ENCODE measurements around the gene CHAT. TPM values are rescaled to one million over a fixed set of nuclear protein-coding genes. Genes with fewer than 3 reads are reported as not detected.

Gene CHAT
- total RNA-seq, 3 donors from 2014 or later (not counting 1 experiment from before 2014, with no cell fraction given), result not detected

DNA sequence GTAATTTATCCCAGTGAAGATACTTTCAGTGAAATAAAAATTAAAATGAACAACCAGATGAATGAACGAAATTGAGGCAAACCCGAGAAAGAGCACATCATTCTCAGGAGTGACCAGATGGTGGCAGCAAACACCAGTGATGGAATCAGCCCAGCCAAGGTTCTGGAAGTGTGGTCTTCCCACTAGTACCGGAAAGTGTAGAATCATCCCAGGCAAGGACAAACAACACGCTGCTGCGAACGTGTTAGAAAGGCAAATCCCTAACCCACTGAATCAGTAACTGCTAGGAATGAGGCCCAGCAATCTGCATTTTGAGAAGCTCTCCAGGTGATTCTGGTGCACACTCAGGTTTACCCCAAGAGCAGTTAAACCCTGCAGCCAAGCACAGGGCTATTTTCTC is 19.2 kb upstream of the CHAT start:
- H3K36me3 Mint-ChIP-seq, result no peaks in the 10 kb centered on the region
- H3K9me3 Mint-ChIP-seq, result no peaks in the 10 kb centered on the region
- 3% methylated on average over 6 of the region's 6 CpGs for WGBS (ENCODE audit: insufficient coverage)
- intact Hi-C loops (cut with micrococcal nuclease), result loop anchor here (5.0 kb wide), 2 partner anchors 628 to 683 kb away; no protein-coding TSS in a partner anchor
- peaks cover 5 to 6% of the 10 kb centered on the region in 2 donors for H3K4me1 Mint-ChIP-seq
- no peaks in the 10 kb centered on the region for H3K36me3 ChIP-seq (ENCODE audit: control insufficient read depth, insufficient read depth, low read length)
- no peak overlapping the region for H3K27ac ChIP-seq (ENCODE audit: low read length)
- no peak overlapping the region for H3K27ac Mint-ChIP-seq
- H3K27me3 Mint-ChIP-seq (ENCODE audit: low read depth in 2 of 2), result peaks cover 28 to 37% of the 10 kb centered on the region in 2 donors
- ATAC-seq, result peak in 1 of 3 donors; percentile 54
- no peaks in the 10 kb centered on the region for H3K9me3 ChIP-seq (ENCODE audit: control insufficient read depth, insufficient read depth, low read length)
- peaks cover 3% of the 10 kb centered on the region for H3K27me3 ChIP-seq (ENCODE audit: control insufficient read depth, insufficient read depth, low read length)
- no peaks in the 10 kb centered on the region for H3K4me1 ChIP-seq (ENCODE audit: control insufficient read depth, insufficient read depth, low read length)
- DNase-seq, result peak in 1 of 2 donors; percentile 53
- H3K4me3 ChIP-seq (ENCODE audit: low read length), result no peak overlapping the region
- H3K4me3 Mint-ChIP-seq, result no peak overlapping the region
- TF ChIP-seq, protein P1, sequence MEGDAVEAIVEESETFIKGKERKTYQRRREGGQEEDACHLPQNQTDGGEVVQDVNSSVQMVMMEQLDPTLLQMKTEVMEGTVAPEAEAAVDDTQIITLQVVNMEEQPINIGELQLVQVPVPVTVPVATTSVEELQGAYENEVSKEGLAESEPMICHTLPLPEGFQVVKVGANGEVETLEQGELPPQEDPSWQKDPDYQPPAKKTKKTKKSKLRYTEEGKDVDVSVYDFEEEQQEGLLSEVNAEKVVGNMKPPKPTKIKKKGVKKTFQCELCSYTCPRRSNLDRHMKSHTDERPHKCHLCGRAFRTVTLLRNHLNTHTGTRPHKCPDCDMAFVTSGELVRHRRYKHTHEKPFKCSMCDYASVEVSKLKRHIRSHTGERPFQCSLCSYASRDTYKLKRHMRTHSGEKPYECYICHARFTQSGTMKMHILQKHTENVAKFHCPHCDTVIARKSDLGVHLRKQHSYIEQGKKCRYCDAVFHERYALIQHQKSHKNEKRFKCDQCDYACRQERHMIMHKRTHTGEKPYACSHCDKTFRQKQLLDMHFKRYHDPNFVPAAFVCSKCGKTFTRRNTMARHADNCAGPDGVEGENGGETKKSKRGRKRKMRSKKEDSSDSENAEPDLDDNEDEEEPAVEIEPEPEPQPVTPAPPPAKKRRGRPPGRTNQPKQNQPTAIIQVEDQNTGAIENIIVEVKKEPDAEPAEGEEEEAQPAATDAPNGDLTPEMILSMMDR (IDR thresholded peaks at IDR 0.05), result peak; percentile 67

DNA sequence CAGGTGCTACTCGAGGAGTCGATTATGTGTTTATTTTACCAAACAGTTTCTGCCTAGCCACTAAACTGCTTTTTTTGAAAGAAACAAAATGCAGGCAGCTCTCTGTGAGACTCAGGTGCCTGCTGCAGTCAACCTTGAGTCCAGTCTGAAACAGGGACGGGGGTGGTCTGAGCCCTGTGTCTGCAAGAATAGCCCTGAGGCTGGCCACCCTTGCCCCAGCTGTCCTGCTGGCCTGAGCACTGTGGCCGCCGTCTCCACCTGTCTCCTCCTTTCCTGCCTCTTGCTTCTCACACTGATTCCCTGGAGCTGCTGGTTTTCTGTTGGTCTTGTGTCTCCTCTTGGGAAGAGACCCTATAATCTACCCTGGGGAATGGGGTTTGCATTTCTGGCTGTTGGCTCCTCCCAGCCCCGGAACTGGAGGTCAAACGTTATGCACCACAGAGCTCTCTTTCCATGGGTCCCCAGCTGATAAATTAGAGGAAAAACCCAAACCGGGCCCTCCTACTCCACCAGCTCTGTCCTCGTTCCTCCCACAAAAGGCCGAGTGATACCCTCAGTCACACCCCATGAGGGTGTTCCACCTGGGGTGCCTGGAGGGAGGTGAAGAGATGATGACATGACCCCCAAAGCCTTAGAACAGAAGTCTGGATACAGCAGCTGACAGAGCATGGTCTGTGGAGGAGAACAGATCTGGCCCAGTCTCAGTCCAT is 18.7 kb upstream of the CHAT start:
- TF ChIP-seq, protein P1 (IDR thresholded peaks at IDR 0.05), result no peak
- 69% methylated on average over 10 of the region's 10 CpGs for WGBS (ENCODE audit: insufficient coverage)
- intact Hi-C loops (cut with micrococcal nuclease), result no loop called here

DNA sequence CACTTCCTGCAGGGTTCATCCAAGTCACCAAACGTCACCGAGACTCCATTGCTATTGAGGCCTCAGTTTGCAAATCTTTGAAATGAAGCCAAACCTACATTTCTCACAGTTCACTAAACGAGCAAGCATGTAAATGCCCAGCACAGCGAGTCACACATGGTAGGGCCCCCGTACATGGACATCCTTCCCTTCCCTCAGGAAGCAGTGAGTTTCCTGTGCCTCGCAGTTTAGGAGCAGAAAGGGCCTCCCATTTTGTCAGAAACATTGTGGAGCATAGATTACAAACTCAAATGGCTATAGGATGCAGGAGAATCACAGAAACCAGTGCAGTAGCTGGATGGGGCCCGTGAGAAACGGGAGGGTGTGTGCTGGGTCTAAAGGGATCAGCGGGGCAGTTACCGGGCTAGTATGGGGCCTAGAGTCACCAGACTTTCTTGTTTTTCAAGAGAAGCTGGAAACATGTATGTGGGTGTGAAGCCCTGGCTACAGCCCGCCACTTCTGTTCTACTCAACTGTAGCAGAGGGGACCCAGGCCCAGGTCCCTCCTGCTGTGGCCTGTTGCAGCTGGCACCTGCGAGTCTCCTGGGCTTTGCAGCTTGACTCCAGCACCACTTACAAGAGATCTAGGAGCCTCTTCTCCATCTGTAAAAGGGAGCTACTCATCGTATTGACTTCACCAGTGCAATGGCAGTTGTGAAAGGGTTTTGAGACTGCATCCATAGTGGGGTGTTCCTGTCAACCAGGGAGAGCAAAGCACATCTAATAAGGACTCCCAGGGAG is 17.9 kb upstream of the CHAT start:
- Mint-ChIP-seq H3K27ac (no peak overlapping the region), H3K36me3 (no peaks in the 10 kb centered on the region), H3K4me3 (no peak overlapping the region), H3K27me3 (ENCODE audit: low read depth in 2 of 2) (peaks cover 31 to 37% of the 10 kb centered on the region in 2 donors), H3K4me1 (peaks cover 5 to 6% of the 10 kb centered on the region in 2 donors), H3K9me3 (no peaks in the 10 kb centered on the region)
- no peaks in the 10 kb centered on the region for H3K9me3 ChIP-seq (ENCODE audit: control insufficient read depth, insufficient read depth, low read length)
- H3K4me1 ChIP-seq (ENCODE audit: control insufficient read depth, insufficient read depth, low read length), result no peaks in the 10 kb centered on the region
- DNase-seq, result no peak
- H3K27ac ChIP-seq (ENCODE audit: low read length), result no peak overlapping the region
- WGBS (ENCODE audit: insufficient coverage), result 58% methylated on average over 13 of the region's 13 CpGs
- peaks cover 3% of the 10 kb centered on the region for H3K27me3 ChIP-seq (ENCODE audit: control insufficient read depth, insufficient read depth, low read length)
- TF ChIP-seq, protein P1 (IDR thresholded peaks at IDR 0.05), result no peak
- intact Hi-C loops (cut with micrococcal nuclease), result no loop called here
- no peak overlapping the region for H3K4me3 ChIP-seq (ENCODE audit: low read length)
- ATAC-seq, result no peak
- H3K36me3 ChIP-seq (ENCODE audit: control insufficient read depth, insufficient read depth, low read length), result no peaks in the 10 kb centered on the region

More for the DNA sequence above, 18.7 kb upstream of the CHAT start:
- Histone ChIP-seq H3K27me3 (ENCODE audit: control insufficient read depth, insufficient read depth, low read length) (peaks cover 3% of the 10 kb centered on the region), H3K4me1 (ENCODE audit: control insufficient read depth, insufficient read depth, low read length) (no peaks in the 10 kb centered on the region), H3K27ac (ENCODE audit: low read length) (no peak overlapping the region), H3K9me3 (ENCODE audit: control insufficient read depth, insufficient read depth, low read length) (no peaks in the 10 kb centered on the region), H3K36me3 (ENCODE audit: control insufficient read depth, insufficient read depth, low read length) (no peaks in the 10 kb centered on the region), H3K4me3 (ENCODE audit: low read length) (no peak overlapping the region)
- Mint-ChIP-seq H3K27ac (no peak overlapping the region), H3K4me1 (peaks cover 5 to 6% of the 10 kb centered on the region in 2 donors), H3K36me3 (no peaks in the 10 kb centered on the region), H3K27me3 (ENCODE audit: low read depth in 2 of 2) (peaks cover 28 to 37% of the 10 kb centered on the region in 2 donors), H3K9me3 (no peaks in the 10 kb centered on the region), H3K4me3 (no peak overlapping the region)
- DNase-seq (no peak), ATAC-seq (no peak)
